GM19452 (cell line): ENCODE data around the gene ETAA1.

Experiments
- ATAC-seq: cut with Tn5 transposase; IDR thresholded peaks from one replicate; pipeline ENCODE4 v1.9.1; 2021; ENCODE audit not compliant: unreplicated experiment

Gene ETAA1

DNA sequence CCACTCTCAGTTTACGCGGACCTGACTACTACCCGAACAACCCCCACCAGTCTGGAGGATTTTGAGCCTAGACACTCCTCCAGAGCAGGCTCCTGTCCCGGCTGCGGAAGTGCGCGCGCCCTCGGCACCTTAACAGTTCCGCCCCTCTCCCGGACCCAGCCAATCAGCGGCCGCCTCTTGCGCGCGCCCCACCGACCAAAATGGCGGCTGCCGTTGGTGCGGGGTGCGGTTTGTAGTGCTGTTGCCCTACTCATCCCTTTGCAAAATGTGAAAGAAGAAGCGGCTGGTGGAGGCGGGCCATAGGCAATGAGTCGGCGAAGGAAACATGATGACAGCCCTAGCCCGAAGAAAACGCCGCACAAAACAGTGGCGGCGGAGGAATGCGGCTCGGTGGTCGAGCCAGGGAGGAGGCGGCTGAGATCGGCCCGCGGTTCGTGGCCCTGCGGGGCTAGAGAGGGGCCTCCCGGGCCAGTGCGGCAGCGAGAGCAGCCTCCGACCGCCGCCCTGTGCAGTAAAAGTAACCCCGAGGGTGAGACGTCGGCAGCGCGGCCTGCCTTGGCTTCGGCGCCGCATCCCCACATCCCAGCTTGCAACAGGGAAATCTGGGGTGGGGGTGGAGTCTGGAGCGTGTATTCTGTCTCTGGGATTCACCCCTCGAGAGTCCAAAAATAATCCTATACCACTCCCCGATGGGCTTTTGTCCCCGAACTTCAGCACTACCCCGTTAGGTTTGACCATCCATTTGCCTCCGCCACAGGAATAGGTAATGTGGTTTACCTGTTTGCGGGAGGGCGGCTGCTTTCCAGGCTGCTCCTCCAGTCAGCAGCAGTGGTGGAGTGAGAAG lies at the start of gene ETAA1:
TSS of gene ETAA1 (plus strand) at position 191 of the 844 bp plus-strand sequence. CDS start at position 307, 116 bp downstream.
- ATAC-seq: peak; percentile 100

- no peak for ATAC-seq
Observed at GRCh38 chr2:67366832-67367412, 30.2 kb upstream of the ETAA1 start.

GRCh38 chr2:67374481-67374880 lies 22.7 kb upstream of the ETAA1 start:
- ATAC-seq: no peak

- no peak for ATAC-seq
Observed at GRCh38 chr2:67374949-67375348, 22.2 kb upstream of the ETAA1 start.

GRCh38 chr2:67378555-67378954 lies 18.6 kb upstream of the ETAA1 start:
- no peak for ATAC-seq

- ATAC-seq: no peak
Observed at GRCh38 chr2:67379048-67379447, 18.1 kb upstream of the ETAA1 start.

GRCh38 chr2:67384123-67384822 lies 12.9 kb upstream of the ETAA1 start:
- ATAC-seq: no peak

- no peak for ATAC-seq
Observed at GRCh38 chr2:67388680-67389079, 8.5 kb upstream of the ETAA1 start.

DNA sequence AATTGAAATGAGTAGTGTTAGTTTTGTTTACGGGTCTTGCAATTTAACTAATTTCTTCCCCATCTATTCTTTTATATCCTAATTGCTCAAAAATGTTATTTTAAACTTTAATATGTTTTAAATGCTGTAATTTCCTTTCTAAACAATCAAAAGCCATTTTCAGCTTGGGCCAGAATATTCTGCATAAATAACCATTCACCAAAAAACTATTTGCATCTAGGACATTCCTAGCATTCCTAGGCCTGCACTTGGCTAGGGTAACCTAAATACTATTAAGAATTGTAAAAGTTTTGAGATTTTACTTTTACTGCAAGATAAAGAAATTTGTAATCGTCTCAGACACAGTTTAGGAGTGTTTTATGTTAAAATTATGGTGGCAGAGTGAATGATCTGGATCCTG lies 7.8 kb upstream of the ETAA1 start:
- ATAC-seq: no peak

DNA sequence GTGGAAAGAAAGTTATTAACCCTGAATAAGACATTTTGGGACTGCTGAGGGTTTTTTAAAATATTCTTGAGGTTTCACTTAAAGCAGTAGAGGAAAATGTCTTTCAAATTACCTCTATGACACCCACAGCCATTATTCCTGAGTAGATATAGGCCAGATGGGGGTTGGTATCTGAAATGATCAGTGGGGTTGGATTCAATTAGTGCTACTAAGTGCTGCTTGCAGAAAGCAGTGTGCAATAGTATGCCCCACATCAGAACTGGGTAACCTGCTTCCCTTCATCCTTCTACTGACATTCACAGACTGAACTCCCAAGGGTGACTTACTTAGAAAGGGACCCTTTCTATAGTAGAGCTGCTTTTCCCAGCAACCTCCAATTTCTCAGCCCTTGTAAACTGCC lies 7.3 kb upstream of the ETAA1 start:
- no peak for ATAC-seq

DNA sequence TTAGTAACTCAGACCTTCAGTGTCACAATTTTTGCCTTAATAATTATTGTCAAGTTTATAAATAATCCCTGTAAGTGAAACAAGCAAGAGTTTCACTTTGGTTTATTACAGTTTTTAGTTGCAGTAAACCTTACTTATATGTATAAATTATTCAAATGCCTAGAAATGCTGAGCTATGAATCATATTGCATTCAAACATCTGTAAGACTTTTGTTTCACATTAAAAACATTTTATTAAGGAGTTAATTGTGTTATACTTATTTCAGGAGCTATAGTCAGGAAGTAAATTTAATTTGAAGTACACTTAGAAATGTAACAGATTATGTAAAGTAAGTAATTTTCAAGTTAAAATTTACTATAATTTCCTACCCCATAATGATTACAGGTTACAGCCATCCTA lies 3.9 kb upstream of the ETAA1 start:
- no peak for ATAC-seq

- ATAC-seq: no peak
Observed at GRCh38 chr2:67394734-67395133, 2.4 kb upstream of the ETAA1 start.

DNA sequence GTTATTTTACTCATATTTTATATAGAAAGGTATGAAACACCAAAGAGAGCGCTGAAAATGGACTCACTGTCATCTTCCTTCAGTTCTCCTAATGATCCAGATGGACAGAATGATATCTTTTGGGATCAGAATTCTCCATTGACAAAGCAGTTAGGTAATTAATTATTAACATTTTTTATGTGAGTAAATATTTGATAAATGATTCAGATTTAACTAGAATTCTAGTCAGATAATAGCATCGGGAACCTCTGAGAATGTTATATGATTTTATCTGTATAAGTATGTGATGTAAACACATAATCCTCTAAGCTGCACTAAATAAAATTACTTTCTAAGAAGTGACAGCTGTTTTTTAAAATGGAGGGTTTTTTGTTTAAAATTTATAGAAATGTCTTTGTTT lies 2.0 kb downstream of the ETAA1 start:
- ATAC-seq: no peak

GRCh38 chr2:67399831-67400489 lies 2.8 kb downstream of the ETAA1 start:
- no peak for ATAC-seq

DNA sequence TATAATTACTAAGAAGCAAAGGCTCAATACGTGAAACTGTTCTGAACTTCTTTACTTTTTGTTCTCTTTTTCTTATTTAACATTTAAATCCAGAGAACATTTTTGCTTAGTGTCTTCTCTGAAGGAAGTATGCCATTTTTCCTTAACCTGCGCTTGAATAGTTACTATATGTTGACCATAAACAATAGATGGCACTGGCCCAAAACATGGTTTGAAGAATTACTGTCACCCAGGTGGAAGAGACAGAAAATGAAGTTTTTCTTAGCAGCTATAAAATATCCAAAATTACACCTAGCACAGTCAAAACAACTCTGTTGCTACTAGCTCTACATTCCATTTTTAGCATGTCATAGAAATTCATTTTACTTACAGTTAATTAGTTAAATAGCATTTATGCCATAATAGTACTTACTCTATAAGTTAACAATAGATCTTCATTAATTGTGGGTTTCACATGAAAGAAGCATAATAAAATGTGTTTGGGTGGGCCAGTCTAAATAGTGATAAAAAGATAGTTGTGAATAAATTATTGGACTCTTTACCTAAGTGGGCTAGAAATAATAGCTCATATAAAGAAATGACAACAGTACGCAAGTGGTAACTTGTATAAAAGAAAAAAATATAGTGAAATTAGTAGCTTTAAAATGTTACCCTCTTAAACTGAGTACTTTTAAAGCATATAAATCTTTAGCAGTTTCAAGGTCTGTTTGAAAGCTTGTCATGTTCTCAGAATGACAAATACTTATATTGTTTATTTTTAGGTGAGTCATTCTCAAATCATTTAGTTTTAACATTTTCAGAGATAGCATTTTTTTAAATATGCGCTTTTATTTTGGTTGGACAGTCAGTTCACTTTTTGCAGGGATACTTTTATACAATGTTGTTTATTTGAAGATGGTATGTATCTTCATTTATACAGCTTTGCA lies 3.7 kb downstream of the ETAA1 start:
- no peak for ATAC-seq

- ATAC-seq: no peak
Observed at GRCh38 chr2:67408346-67408745, 11.2 kb downstream of the ETAA1 start.

DNA sequence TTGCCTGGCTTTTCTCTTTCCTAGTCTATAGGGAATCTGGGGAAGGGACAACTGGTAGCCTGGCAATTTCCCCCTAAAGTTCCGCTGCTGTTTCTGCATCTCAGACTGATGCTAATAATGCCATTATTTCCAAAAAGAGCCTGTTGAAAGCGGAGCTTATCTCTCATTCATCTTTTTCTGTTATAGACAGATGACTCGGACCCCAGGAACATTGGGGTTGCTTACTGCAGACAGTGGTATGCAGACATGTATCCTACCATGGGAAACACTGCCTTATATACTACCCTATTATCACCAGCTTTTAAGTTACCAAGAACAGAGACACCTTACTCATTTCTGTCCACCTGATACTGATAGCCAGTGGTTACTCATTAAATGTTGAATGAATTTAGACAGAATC lies 15.3 kb downstream of the ETAA1 start:
- ATAC-seq: no peak

GRCh38 chr2:67414867-67415266 lies 17.7 kb downstream of the ETAA1 start:
- no peak for ATAC-seq

GRCh38 chr2:67416136-67416535 lies 19.0 kb downstream of the ETAA1 start:
- ATAC-seq: no peak

GRCh38 chr2:67423489-67423888 lies 26.4 kb downstream of the ETAA1 start:
- ATAC-seq: no peak
